ENCODE results near the gene TSNAX.

TSNAX gene

DNA sequence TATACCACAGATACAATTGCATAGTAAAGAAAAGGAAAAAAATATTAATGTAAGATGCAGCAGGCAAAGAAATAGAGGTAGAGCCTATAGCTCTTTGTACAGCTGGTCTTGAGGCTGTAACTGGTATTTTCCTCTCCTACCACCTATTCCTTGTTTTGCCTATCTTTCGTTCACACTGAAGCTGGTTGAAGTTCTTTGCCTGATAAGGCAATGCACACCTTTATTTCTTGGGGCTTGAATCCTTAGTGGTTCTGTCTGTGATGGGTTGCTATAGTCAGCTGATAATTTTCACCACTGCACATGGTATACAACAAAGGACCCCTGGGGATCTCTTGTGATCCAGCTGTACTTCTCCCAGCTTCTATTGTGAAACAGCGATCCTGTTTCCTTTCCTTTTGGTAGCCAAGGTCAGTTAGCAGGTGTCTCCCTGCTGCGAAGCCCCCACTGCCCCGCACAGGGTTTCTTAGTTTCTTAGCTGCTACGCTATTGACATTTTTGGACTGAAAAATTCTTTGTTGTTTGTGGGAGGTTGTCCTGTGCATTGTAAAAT, 9.9 kb upstream of the TSNAX start:
- no peak for DNase-seq (ENCODE audit: low read depth)

DNA sequence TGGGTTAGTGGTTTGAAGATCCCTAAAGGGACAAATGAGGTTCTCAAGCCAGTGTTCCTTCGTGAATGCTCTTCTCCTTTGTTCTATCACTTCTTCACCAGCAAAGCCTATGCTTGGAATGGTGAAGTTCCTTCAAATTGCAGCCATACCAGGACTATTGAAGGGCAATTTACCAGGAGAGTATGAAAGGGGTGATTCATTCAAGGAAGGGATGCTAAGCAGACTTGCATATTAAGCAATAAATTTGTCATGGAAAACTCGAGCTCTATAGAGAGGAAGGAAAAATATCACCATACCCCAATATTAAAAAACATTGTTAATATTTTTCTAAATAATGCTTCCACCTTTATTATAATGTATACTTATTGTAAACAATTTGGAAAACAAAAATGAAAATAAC, 9.3 kb upstream of the TSNAX start:
- DNase-seq (ENCODE audit: low read depth) = no peak

DNA sequence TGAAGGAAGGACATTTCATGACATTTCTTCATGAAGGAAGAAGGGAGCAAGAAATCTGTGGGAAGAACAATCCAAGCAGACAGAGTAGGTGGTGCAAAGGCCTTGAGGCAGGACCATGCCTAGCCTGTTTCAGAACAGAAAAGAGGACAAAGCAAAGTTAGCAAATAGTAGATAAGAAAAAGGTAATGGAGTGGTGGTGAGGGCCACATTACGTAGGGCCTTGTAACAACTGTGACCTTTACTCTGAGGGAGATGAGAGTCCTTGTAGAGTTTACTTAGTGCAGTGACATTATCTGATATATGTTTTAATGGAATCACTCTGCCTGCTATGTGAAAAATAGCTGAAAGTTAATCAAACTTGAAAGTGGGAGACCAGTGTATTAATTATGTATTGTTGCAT, 6.4 kb upstream of the TSNAX start:
- no peak for DNase-seq (ENCODE audit: low read depth)

DNA sequence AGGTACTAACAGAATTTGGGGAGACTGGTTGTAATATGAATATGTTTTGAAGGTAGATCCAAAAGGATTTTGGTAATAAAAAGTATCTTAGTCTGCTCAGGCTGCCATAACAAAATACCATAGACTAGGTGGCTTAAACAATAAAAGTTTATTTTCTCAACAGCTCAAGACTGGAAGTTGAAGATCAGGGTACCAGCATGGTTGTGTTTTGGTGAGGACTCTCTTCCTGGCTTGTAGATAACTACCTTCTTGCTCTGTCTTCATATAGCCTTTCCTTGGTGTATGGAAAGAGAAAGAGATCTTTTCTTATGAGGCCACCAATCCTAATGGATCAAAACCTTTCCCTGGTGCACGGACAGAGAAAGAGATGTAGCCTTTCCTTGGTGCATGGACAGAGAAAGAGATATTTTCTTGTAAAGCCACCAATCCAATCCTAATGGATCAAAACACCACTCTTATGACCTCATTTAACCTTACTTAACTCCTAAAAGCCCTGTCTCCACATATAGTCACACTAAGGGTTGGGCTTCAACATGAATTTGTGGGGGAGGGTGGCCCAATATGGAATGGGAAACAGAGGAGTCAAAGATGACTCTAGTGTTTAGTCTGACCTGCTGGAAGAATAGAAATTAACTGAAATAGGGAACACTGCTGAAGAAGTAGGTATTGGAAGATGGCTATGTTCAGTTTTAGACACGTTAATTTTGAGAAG, 5.4 kb upstream of the TSNAX start:
- no peak for DNase-seq (ENCODE audit: low read depth)

DNA sequence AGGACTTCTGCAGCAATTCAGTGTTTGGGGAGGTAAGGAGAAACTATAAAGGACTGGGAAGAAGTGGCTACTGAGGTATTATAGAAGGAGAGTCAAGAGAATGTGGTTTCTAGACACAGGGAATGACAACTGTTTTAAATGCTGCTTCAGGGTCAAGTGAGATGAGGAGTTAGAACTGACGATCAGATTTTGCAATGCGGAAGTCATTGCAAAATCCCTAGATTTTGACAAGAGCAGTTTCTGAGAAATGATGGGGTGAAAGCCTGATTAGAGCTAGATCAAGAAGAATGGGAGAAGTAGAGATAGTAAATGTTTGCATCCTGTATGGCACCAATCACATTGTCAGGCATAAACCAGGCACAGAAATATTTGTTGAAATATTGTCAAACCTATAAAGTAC, 4.7 kb upstream of the TSNAX start:
- DNase-seq (ENCODE audit: low read depth) = no peak

DNA sequence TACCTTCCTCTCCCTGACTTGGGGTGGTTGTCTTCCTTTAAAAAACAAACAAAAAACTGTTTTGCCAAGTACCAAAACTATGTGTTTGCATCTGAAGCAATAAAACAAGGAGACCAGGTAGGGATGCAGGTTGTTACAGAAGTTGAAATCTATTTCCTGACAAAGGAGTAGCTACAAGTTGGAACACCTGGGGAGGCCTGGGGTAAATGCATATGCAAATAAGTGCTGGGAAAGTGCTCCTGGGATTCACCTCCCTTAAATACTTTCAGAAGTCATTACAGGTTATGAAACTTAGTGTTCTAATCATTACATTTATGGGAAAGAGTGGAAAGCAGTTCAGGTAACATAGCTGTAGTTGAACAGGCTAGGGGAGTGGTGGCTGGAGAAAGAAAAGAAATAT, 1.9 kb upstream of the TSNAX start:
- no peak for DNase-seq (ENCODE audit: low read depth)

DNA sequence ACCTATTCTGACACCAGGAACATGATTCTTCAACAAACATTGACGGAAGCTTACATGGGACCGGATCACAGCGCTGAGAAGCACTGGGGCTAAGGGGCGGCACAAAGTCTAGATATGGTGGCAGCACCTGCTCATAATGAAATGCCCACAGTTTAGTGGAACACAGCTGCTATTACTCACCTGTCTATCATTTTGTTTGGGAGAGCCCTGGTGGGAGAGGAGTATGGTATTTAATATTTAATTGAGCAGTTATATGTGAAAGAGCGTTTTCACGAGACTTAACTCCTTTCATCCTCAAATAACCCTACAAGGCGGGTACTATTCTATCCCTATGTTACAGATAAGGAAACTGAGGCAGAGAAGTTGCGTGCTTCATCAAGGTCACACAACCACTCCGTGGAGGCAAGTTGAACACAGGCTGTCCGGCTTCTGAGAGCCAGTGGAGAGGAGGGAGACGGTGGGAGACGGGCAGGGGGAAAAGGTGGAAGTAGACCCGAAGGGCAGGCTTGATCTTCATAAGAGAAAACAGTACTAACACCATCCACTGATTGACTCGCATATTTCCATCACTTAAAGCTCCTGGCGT, 790 bp upstream of the TSNAX start:
- no peak for DNase-seq (ENCODE audit: low read depth)

DNA sequence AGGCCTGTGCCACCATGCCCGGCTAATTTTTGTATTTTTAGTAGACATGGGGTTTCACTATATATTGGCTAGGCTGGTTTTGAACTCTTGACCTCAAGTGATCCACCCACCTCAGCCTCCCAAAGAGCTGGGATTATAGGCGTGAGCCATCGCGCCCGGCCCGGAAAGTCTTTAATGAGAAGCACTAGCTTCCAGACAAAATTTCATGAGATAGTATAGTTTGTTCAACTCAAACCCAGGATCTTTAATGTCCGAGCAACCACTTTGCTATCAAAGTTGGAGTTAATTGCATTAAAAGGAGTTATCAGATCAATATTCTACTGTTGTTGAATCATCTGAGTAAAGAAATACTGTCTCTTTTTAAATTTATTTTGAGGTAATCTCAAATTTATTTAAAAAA, 4.8 kb downstream of the TSNAX start:
- no peak for DNase-seq (ENCODE audit: low read depth)

DNA sequence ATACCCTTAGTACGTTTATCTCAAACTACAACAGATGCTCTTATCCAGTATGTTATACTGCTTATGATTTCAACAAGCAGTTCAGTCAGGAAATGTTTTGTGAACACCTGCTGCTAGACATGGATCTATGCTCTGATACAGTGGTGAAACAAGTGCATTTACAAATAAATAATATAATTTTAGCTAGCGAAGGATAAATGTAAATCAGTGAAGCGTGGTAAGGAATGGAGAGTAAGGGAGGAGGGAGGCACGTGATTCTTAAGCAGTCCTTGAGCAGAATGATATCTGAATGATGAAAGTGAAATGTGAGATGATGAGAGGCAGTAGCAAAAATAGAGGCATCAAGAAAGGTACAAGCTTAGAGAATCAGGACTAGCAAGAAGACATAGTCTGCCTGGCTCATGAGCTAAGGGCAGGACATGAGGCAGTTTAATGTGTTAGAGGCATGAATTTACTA, 6.3 kb downstream of the TSNAX start:
- no peak for DNase-seq (ENCODE audit: low read depth)

DNA sequence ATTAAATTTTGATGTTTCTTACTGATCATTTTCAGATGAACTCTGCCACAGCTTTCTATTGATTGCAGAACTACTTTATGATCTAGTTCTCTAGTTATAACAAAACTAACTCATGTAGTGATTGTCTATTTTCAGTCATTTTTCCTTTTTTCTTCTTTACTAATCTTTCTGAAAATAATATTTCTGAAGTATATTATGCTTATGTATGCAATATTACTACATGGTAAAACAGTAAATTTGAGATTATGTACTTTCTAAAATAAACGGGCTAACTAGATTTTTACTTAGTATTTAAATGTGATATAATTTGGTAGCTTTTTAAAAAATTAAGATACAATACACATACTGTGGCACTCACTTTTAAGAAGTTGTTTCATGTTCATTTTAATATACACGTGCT, 7.6 kb downstream of the TSNAX start:
- no peak for DNase-seq (ENCODE audit: low read depth)

DNA sequence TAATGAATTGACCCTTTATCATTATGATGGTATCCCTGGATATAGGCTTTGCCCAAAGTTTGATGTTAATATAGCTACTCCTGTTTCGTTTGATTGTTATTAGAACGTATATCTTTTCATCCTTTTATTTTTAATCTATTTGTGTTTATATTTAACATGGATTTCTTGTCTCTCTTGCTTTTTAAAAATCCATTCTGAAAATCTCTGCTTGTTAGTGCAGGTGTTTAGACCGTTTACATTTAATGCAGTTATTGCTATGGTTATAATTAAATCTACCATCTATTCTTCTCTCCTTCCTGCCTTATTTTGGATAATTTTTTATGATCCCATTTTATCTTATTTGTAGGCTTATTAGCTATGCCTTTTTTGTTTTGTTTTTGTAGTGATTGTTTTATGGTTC, 12.4 kb downstream of the TSNAX start:
- no peak for DNase-seq (ENCODE audit: low read depth)

DNA sequence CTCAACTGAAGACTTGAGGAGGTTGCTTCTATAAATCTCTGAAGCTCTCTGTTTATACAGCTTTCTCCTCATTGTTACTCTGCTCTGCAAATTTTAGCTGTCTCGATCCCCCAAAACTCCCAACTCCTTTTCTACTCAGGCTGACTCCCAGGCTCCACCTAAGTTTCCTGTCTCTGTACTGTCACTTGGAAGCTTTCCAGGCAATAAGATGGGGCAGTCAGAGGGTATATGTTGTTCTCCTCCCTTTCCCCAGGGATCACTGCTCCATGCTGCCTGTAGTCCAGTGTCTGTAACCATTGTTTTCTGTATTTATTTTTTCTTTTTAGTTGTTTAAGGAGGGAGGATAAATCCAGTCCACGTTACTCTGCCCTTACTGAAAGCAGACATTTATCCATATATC, 13.4 kb downstream of the TSNAX start:
- no peak for DNase-seq (ENCODE audit: low read depth)

DNA sequence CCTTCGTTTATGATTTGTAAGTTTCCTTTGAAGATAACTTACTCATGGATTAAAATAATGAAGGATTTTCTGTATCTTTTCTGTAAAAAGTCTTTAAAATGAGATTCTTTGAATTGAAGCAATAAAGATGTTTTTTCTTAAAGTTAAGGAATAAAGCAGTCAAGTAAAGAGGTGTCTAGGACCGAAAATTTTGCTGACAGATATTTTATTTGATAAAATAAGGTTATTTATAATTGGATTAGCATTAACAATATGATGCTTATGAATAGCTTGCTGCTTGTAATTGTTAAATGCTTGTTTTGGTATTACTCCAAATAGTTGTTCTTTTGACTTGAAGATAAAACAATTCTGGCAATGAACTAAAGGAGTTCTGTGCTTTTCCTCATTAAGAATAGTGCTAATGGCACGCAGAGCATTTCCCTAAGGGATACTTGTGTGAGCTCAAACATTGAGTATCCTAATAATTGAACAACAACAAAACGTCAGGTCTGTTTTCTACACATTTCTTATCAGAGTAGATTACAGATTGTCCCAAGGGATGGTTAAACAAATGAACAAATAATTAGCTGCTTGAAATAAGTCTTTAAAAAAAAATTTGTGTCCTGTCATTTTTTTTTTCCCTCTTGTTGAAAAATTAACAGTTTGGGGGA, 16.6 kb downstream of the TSNAX start:
- no peak for DNase-seq (ENCODE audit: low read depth)

DNA sequence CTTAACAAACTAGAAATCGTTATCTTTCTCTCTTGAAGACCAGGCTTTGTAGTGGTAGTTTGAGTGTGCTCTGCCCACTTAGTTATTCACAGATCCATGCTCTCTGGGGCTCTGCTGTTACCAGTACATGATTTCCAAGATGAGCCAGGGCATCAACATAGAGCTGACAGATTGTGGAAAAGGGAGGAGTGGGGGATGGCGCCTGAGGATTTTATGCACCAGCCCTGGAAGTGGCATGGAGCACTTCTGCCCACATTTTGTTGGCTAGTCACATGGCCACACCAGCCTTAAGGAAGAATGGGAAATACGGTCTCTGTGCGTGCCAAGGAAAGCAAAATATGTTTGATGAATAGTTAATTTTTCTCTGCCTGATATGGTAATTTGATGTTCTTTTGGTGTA, 18.2 kb downstream of the TSNAX start:
- DNase-seq (ENCODE audit: low read depth) = no peak

DNA sequence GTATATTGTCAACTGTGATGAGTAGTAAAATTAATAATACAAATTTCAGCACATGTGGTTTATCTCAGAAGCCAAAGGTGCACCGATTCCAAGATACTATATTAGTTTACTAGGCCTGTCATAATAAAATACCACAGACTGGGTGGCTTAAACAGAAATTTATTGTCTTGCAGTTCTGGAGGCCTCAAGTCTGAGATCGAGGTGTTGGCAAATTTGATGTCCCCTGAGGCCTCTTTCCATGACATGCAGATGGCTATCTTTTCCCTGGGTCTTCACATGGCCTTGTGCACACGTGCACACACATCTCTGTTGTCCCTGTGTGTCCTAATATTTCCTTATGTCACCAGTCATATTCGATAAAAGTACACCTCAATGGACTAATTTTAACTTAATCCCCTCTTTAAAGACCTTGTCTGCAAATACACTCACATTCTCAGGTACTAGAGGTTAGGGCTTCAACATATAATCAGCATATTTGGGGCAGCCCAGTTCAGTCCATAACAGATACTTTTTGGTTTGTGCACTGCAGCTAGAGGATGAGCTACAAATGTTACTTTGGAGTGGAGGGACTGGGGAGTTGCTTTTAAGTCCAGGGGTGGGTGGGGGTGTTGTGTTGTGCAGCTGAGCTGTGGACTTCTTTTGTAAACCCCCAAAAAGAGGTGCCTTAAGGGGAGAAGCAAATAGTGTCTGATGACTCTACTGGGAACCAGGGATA, 21.4 kb downstream of the TSNAX start:
- DNase-seq (ENCODE audit: low read depth) = no peak

DNA sequence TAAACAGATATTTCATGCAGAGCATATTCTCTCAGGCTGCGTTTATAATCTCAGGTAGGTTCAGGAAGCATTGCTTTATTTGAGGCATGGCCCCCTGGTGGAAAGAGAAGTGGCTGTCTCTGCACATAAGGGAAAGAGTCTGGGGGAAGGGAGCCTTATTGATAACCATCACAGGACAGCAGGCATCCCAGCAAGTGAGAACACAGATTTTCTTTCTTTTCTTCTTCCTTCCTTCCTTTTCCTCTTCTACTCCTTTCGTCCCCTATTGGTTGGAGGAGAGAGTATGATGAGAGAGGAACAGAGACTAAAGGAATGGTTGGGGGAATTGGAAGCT, 21.9 kb downstream of the TSNAX start:
- DNase-seq (ENCODE audit: low read depth) = no peak

DNA sequence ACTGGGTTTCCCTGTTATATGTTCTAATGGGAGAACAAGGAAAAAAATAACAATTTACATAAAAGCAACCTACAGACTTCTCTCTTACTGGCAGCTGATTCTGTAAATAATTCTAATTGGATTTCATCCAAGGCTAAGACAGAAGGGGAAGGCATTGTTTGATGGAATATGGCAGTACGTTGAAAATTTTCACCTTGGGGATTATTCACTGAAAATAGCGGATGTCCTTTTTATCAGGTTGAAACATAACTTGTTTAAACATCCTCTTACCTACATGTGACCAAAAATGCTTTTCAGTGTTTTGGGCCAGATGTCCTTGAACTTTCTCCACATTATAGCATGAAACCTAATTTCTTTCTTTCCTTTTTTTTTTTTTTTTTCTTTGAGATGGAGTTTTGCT, 24.9 kb downstream of the TSNAX start:
- no peak for DNase-seq (ENCODE audit: low read depth)

DNA sequence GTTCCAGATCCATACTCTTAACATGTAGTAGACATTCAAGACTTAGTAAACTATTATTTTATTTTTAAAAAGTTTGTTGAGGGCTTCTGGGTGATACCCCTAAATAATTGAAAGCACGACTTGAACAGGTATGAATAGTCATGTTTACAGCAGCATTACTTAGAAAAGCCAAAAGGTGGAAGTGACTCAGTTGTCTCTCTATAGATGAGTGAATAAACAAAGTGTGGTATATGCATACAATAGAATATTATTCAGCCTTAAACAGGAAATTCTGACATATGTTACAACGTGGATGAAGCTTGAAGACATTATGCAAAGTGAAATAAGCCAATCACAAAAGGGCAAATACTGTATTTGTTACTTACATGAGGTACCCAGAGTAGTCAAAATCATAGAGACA, 26.5 kb downstream of the TSNAX start:
- DNase-seq (ENCODE audit: low read depth) = no peak

DNA sequence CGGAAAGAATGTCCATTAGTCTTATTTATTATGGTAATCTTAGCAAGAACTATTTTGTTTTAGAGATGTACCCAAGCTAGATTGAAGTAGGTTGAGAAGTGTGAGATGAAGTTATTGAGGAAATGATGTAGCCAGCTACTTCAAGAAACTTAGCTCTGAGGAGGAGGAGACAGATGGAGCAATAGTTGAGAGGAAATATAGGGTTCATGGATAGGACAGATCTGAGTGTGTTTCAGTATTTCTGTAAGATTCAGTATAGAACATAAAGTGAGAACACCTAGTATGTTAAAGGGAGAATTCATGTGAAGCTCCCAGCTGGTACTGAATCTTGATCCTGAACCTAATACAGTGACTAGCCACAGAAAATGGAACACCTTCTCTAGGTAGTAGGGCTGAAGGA, 28.9 kb downstream of the TSNAX start:
- DNase-seq (ENCODE audit: low read depth) = no peak

DNA sequence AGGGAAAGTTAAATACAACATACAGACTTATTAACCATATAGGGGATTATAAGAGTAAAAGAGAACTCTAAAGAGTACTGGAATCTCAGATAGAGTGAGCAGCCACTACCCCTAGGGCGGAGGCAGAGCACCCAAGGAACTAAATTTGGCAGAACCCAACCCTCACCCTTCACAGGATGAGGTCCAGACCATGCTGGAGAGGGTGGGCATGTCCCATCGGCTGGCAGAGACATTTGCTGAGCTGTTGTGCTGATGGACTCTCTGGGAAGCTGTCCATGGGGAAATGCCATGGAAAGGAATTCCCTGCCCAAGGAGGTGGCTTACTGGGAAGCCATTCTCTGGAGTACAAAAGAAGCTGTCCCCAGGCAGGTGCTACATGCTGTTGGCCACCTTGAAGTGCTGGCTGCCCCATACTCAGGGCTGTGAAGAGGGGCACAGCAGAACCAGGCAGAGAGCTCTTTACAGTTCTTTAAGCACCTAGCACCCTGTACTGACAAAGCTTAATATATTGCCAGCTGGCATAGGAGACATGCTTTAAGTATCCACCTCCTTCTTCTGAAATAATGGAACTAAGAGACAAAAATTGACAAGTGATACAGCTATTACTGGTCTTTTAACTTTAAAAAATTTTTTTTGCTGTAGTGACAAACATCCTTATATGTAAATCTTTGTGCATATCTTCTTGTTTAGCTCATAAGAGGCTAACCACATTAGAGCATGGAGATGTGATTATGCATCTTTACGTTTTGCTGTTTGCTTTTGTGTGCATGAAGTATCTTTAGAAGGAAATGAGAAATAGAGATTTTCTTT, 29.6 kb downstream of the TSNAX start:
- no peak for DNase-seq (ENCODE audit: low read depth)

DNA sequence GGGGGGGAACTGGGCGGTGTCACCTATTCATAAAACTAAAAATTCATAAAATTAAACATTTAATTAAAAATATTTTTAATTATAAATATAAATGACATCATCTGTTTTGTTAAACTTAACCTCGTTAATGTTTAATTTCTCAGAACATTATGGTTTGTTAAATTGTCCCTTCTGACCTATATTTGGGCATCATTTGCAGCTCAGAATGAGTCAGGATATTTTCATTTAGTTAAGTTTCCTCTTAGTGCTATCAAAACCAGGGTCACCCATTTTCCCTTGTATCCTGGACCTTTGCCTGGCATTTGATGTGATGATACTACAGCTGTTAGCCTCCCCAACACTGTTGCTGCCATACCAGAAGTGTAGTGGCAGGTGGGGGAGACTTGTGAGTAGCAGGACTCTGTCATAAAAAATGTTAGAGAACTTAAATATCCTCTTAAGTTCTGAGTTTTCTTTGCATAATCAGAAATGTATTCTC, 30.3 kb downstream of the TSNAX start:
- no peak for DNase-seq (ENCODE audit: low read depth)

All from activated T-helper 1 cell treated with Interleukin-2 at 50 U/mL for 16 hours (primary cell).